K562 treated with DMSO at 1 percent for 48 hours (cell line): ENCODE results near the gene GIPC2. TPM values are rescaled to one million over a fixed set of nuclear protein-coding genes. Genes with fewer than 3 reads are reported as not detected.

Experiments used
- total RNA-seq: library from RNA; unstranded; fragments of 300-600 nt; gene quantifications from 2 replicates; pipeline ENCODE4 v1.2.3, GENCODE V29; 2022; ENCODE audit warnings: low replicate concordance; ENCODE audit errors: extremely low read depth

Gene GIPC2, protein sequence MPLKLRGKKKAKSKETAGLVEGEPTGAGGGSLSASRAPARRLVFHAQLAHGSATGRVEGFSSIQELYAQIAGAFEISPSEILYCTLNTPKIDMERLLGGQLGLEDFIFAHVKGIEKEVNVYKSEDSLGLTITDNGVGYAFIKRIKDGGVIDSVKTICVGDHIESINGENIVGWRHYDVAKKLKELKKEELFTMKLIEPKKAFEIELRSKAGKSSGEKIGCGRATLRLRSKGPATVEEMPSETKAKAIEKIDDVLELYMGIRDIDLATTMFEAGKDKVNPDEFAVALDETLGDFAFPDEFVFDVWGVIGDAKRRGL
- total RNA-seq: not detected in 2 replicates

DNA sequence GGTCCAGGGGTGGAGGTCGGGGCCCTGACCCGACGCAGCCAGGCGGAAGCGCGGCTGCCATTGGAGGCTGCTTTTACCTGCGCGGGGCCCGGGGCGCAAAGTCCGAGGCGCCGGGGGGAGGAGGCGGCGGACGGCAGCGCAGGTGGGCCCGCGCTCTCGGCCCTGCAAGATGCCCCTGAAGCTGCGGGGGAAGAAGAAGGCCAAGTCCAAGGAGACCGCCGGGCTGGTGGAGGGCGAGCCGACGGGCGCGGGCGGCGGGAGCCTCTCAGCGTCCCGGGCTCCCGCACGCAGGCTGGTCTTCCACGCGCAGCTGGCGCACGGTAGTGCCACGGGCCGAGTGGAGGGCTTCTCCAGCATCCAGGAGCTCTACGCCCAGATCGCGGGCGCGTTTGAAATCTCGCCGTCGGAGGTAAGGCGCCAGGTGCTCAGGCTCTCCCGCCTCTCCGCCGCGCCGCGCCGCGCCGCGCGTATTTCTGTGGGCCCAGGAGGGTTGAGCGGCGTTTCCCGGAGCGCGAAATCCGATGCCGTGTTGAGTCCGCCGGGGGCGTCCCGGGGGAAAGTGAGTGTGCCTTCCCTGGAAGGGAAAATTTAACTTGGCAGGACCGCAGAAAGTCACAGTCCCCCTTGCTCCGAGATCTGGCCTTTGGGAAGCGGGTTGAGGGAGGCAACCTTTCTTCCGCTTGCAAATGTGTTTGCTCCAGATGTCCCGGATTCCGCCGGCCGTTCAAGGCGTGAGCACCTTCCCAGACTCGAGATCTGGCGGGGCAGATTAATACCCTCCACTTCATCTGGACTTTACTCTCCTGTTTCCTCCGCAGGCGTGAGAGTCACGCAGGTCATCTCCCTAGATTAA is at the start of gene GIPC2:
Gene GIPC2 (plus strand): TSS at position 41 of the 853 bp plus-strand sequence. CDS start 129 bp downstream, at position 170.

GRCh38 chr1:78004719-78005447 is 40.9 kb upstream of the GIPC2 start, which contains the start of gene DNAJB4:
DNAJB4 (plus strand) TSS chr1:78004939; CDS start chr1:78005111, 172 bp downstream.

Other genes with a start within 250 kb of the GIPC2 start
- not detected in 2 replicates for gene NEXN, start 157.3 kb upstream of the GIPC2 start, total RNA-seq
- not detected in 2 replicates for gene FUBP1, start 66.9 kb upstream of the GIPC2 start, total RNA-seq
- gene DNAJB4, start 41.0 kb upstream of the GIPC2 start, total RNA-seq: not detected in 2 replicates